GM19035 (cell line): ENCODE data around the gene KAZN.
A peak's percentile ranks its signal among the peaks of the same experiment; 100 is the strongest.

Experiments
- ATAC-seq: cut with Tn5 transposase; IDR thresholded peaks from one replicate; pipeline ENCODE4 v1.9.1; 2021; ENCODE audit not compliant: unreplicated experiment

Gene KAZN

GRCh38 chr1:14924455-14925331 lies 326.2 kb downstream of the KAZN start:
- ATAC-seq, result peak; percentile 44

- no peak for ATAC-seq
These were observed 327.1 kb downstream of the KAZN start for GRCh38 chr1:14925336-14926136.

DNA sequence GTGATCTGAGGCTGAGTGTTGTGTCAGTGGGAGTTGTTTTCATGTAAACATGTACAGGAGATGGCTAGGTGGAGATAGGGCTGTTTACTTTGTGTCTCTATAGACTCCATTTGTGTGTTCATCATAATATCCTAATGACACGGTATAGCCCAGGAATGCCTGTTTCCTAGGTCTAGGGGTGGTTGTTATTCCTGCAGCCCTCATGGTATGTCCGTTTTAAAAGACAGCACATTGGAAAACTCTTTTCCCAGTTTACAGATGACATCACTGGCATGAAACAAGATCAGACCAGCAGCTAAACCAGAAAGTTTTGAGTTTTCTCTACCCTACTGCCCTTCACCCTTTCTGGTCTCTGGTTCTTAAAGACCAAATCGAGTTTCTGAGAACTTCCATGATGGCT lies 327.7 kb downstream of the KAZN start:
- ATAC-seq, result no peak

- ATAC-seq, result no peak
These were observed 328.5 kb downstream of the KAZN start for GRCh38 chr1:14926818-14927575.

GRCh38 chr1:14928412-14928811 lies 329.9 kb downstream of the KAZN start:
- no peak for ATAC-seq

- ATAC-seq, result no peak
These were observed 330.5 kb downstream of the KAZN start for GRCh38 chr1:14928886-14929546.

- no peak for ATAC-seq
These were observed 331.2 kb downstream of the KAZN start for GRCh38 chr1:14929547-14930246.

GRCh38 chr1:14930247-14930965 lies 331.9 kb downstream of the KAZN start:
- ATAC-seq, result no peak

GRCh38 chr1:14932034-14932638 lies 333.7 kb downstream of the KAZN start:
- ATAC-seq, result no peak

DNA sequence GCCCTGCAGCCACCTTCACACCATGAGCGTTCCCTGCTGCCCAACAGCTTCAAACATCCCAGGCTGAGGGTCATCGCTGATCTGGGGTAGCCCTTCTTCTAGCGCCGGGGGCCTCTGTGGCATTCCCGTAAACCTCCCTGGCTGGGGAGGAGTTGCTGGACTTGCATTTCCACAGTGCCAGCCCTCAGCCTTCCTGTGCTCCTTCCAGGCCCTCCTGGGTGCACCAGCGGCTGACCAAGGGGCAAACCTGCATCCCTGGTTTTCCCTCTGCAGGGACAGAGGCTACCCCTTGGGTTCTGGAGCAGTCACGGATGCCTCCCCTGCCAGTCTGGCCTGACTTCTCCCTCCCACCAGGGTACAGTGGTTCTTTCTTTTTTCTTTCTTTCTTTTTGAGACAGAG lies 336.4 kb downstream of the KAZN start:
- no peak for ATAC-seq

- no peak for ATAC-seq
These were observed 338.3 kb downstream of the KAZN start for GRCh38 chr1:14936815-14937214.

DNA sequence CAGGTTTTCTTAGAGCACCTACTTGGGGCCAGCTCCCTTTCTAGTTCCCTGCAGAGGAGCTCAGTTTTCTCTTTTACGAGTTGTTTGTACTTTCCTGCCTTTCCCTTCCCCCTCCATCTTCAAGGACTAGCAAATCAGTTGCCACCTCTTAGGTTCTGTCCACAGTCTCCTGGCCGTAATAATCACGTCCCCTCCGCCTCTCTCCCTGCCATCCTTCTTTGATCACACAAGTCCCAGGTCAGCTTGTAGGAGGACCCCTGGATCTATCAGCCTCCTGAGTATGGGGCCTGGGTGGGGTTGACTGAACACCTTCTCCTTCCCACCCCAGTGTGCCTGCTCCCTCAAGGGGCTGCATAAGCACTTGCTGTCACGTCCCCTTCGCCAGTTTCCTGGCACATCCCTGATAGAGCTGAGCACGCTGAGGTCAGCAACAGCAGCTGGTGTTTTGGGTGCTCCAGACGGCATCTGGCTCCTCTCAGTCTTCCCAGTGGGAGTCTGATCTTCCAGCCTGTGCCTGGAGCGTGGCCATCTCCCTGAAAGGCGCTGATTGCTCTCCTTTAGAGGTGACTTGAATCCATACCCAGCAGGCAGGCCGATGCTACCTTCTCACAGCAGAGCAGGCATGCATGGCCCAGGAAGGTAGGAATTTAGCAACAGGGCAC lies 338.9 kb downstream of the KAZN start:
- no peak for ATAC-seq

DNA sequence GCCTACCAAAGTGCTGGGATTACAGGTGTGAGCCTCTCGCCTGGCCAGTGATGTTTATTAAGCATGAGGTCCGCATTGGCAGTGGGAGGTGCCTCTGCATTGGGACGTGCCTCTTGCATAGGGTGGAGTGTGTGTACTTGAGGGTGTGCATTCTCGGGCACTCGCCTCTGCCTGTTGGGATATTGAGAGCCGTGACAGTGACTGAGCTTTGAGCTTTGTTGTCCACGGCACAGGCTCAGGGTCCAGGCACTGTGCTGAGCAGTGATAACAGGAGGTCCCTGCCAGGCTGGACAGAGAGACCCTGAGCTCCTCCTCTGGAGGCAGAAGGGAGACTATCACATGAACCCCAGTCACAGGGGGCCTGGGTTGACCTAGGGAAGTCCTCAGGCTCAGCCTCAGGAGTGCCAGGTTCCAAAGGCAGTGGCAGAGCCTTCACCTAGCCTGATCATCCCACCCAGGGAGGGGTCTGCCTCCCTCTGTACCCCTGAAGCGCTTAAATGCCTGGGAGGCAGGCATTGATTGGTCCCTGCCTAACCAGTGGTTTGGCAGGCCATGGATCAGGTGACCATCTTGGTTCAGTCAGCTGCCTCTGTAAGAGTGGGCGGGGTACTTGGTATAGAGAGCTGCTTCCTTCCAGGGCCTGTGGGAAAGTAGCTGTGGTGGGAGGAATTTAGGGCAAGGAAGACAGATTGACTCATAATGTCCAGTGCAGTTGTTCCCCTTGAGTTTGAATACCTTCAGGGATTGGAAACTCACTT lies 341.2 kb downstream of the KAZN start:
- no peak for ATAC-seq

DNA sequence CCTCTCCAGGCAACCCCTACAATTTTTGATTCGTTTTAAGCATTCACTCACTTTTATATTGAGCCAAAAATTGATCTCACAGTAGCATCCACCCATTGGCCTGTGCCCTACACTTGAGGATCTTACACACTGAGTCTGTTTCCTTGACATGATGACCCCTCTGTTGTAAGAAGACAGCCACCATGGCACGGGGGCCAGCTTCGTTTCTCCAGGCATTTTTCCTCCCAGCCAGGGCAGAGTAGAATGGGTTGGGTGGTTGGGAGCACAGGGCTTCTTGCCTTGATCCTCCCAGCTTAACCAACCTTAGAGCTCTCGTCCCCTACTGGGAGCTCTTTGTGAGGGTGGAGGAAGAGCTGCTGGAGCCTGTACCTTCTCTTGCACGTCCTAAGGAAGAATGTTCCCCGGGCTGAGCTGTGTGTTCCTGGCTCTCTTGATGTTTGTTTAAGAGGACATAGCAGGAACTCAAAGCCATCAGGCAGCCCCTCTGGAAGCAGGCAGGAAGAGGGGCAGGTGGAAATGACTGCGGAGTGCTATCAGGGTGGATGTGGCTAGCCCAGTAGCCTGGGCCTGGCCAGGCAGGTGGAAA lies 341.9 kb downstream of the KAZN start:
- ATAC-seq, result no peak

DNA sequence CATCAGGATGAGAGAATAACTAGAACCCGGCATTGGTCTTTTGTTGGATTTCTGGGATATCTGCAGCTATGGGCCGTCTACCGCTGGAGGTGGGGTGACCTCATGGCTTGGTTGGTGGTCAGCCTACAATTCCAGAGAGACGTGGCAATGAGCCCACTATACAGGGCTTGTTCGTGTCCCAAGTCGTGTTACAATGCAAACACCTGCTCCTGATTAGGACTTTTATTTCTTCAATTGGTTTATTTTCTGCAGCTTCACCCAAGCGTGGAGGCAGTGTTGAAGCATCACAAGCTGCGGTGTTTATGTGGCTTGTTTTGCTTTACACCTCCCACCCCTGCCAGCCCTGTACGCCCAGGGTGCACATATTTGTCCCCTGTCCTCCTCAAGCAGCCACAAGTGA lies 343.4 kb downstream of the KAZN start:
- ATAC-seq, result no peak

DNA sequence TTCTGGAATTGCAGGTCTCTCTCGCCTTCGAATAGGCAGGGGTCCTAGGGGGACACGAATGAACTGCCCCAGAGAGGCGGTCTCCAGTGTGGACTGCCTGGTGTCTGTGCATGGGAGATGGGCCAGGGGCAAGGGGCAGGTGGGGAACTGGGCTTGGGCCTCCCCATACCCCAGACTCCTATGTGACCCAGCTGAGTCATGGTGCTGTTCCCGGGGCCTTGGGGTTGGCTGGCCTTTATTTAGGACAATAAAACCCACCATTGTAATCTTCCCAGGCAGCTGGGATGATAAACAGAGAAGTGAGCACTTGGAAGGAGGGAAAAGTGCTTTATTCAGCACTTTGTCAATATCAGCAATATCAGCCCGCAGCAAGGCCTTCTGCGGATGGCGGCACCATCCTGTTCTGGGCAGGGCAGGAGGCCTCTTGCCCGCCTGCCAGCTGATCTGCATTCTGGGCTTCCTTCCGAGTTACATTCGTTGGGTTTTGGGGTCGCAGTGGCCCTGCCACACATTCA lies 346.0 kb downstream of the KAZN start:
- no peak for ATAC-seq
